ENCODE data around the gene DMBX1.

- TF ChIP-seq EZH2 (IDR thresholded peaks at IDR 0.05; ENCODE audit: borderline replicate concordance, insufficient read depth, low read depth, low read length, poor library complexity, severe bottlenecking) (no peak), CTCF (IDR thresholded peaks at IDR 0.05) (no peak)
Measured at GRCh38 chr1:46536527-46536926, 46.9 kb downstream of the DMBX1 start.
